Inflammatory macrophage (primary cell): ENCODE data around the gene IKZF5.

Source experiments
- DNase-seq, 2 donors: peaks; one replicate each; pipeline ENCODE4 v3.0.0-alpha.2; 2020 to 2022
- total RNA-seq, 18 experiments: gene quantifications; one replicate each; lab custom pipeline; 2026; ENCODE audit warnings: mixed read lengths in 6 of 18, inconsistent platforms in 2 of 18; lab: John Stamatoyannopoulos, UW

Gene IKZF5, protein sequence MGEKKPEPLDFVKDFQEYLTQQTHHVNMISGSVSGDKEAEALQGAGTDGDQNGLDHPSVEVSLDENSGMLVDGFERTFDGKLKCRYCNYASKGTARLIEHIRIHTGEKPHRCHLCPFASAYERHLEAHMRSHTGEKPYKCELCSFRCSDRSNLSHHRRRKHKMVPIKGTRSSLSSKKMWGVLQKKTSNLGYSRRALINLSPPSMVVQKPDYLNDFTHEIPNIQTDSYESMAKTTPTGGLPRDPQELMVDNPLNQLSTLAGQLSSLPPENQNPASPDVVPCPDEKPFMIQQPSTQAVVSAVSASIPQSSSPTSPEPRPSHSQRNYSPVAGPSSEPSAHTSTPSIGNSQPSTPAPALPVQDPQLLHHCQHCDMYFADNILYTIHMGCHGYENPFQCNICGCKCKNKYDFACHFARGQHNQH
- total RNA-seq: 1.4 to 17.6 (median 7.2) reads per million in 18 experiments

DNA sequence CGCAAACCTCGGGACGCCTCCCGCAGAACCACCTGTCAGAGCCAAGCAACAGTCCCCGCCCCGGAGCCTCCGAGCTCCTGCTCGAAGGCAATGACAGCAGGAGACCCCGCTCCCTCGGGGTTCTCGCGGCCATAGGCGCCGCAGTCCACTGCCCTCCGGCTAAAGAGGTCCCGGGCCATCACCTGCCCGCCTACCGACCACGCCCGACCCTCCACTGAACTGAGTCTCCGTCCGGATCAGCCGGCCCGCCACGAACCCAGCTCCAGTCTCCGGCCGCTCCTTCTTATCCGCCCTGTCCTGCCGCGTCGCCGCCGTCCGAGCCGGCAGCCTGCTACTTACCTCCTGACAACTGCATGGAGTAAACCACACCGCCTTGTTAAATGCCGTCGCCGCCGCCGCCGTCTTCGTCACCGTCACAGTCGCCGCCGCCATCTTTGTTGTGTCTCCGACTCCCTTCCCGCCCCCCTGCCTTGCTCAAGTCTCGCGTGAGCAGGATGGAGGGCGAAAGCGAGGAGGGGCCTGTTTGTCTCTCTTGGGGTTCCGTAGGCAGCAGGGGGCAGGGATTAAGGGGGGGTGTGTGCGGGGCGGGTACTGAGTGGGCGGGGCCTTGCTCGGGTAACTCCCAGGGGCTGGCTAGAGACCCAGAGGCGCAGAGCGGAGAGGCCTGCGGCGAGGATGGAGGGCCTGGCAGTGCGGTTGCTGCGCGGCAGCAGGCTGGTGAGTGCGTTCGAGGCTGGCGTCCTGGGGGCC lies at the start of gene IKZF5, which contains the start of gene ACADSB:
IKZF5 (minus strand) TSS at position 441 of the 750 bp plus-strand sequence. CDS start 10,170 bp downstream, outside the sequence.
ACADSB (plus strand) TSS at position 652 of the 750 bp plus-strand sequence; CDS start at position 676, 24 bp downstream.
- DNase-seq: peak; percentile 97 to 98

- no peak for DNase-seq
These were observed 49.4 kb upstream of the IKZF5 start for GRCh38 chr10:123057968-123058367.

GRCh38 chr10:123045961-123046731 lies 37.6 kb upstream of the IKZF5 start:
- no peak for DNase-seq

DNA sequence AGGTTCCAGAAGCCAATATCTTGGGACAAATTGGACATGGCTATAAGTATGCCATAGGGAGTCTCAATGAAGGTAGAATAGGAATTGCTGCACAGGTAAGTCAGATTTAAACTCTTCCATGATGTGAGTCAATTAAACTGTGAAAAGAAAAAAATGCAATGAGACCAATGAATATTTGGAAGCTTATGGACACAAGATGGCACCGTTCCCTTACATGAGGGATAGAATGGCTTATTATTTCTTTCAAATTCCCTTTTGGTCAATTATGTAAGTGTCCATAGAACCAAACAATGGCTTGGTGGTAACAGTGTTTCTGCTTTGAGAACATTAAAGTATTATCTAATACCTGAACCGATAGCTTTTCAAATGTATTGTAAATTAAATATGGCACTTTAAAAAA lies 35.8 kb upstream of the IKZF5 start:
- peak in 1 of 2 donors; percentile 11 for DNase-seq

- peak; percentile 48 to 56 for DNase-seq
These were observed 34.9 kb upstream of the IKZF5 start for GRCh38 chr10:123043409-123043925.

- no peak for DNase-seq
These were observed 34.3 kb upstream of the IKZF5 start for GRCh38 chr10:123042708-123043408.

GRCh38 chr10:123039632-123039930 lies 31.0 kb upstream of the IKZF5 start:
- no peak for DNase-seq

DNA sequence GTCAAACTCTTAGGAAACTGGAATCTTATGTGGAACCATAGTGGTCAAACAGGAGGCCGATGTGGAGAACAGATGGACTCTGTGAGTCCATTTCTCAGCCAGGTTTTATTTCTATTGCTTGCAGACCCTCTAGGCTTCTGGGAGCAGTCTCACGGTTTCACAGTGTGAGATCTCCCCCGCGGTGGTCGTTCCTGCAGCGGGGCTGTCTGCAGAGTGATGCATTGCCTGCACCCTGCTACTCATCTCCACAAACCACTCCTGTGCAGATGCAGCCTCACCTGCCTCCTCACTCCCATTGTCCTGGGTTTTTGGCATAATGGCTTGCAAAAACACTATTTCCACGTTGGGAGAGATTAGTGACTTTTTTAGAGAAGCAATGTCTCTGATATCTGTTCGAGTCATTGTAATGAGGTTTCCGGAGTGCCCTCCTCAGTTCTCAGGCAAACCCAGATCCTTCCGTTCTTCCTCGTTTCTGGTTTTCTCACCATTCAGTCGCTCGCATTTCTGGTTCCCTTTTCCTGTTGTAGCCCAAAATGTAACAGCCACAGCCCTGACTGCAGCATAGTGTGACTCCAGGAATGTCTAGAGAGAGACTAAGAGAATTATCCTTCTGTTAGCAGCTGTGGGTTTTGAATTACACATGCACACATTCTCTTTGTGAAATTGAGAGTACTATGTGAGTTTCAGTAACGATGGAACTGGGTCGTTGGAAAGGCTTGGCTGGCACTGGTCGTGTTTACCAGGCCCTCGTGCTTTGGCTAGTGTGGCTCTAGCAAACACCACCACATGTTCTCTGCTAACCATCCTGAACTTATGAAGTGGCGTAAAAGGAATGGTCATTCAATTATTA lies 30.4 kb upstream of the IKZF5 start:
- DNase-seq: peak; percentile 9 to 24

GRCh38 chr10:123035467-123036086 lies 27.0 kb upstream of the IKZF5 start:
- DNase-seq: no peak

DNA sequence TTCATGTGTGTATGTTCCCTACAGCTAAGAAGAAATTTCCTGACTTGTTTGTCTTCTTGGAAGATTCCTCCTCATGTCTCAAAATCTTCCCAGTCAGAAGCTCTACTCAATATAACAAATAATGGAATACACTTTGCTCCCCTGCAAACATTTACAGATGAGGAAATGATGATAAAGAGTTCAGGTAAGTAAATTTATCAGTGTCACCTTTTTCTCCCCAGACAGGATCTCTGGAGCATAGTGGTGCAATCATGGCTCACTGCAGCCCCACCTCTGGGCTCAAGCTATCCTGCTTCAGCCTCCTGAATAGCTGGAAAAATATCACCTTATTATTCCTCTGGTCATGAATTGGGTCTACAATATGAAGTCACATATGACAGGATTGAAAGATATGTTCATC lies 25.7 kb upstream of the IKZF5 start:
- DNase-seq: no peak

GRCh38 chr10:123031124-123031523 lies 22.5 kb upstream of the IKZF5 start:
- DNase-seq: no peak

- DNase-seq: no peak
These were observed 19.3 kb upstream of the IKZF5 start for GRCh38 chr10:123027861-123028260.

GRCh38 chr10:123026302-123026701 lies 17.7 kb upstream of the IKZF5 start:
- DNase-seq: no peak

DNA sequence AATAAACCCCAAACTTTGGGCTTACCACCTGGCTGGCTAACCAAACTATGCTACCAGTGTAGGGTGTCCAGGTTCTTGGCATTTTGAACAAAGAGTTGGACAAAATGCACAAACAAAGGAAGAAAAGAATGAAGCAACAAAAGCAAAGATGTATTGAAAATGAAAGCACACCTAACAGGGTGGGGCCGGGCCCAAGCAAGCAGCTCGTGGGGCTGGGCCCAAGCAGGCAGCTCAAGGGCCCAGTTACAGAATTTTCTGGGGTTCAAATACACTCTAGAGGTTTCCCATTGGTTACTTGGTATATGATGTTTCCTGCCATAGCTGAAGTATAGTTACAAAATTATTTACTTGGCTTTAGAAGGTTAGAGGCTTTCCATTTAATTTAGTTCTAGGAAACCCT lies 15.9 kb upstream of the IKZF5 start:
- no peak for DNase-seq

DNA sequence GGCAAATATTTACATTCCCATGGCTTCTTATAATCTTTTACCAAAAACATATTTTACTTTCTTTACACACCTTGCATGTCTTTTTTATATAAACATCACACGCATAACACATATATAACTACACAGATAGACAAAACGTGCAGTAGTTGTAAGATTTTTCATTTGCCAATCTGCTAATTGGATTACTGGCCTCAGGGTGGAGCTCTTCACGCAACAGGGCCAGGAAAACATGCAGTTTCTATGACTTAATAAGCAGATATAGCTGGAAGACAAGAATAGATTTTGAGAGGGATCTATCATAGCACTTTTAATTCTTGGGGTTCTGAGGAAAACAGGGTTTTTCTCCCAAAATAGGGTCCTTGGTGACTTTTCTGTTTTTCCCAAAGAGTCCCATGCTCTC lies 12.9 kb upstream of the IKZF5 start:
- no peak for DNase-seq

DNA sequence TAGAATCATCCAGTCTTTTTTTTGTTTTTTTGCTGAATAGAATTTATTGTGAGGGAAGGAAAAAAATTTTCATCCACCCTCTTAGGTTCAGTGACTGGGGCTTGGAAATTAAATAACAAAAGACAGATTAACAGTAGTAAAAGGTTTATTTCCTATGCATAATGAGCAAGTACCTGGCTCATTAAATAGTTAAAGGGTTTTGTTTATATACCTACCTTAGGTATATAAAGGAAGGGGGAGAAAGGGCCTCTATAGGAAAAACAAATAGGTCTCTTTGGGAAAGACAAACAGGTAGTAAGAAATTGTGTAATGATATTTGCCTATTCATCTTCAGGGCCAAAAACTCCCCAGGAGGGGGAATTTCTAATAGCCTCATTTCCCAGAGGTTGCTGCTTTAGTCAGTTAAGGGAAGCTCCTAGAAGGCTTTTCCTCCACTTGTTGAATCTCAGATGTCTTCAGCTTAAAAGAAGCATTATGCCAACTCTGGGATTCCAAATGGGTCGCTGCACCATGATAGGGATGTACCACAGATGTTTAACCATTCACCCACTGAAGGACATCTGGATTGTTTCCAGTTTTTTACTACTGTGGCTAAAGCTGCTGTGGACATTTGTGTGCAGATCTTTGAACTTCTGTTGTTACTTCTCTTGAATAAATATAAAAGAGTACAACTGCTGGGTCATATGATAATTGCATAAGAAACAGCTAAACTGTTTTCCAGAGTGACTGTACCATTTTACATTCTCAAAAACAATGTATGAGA lies 11.5 kb upstream of the IKZF5 start:
- no peak for DNase-seq

- no peak for DNase-seq
These were observed 10.7 kb upstream of the IKZF5 start for GRCh38 chr10:123019264-123019663.

DNA sequence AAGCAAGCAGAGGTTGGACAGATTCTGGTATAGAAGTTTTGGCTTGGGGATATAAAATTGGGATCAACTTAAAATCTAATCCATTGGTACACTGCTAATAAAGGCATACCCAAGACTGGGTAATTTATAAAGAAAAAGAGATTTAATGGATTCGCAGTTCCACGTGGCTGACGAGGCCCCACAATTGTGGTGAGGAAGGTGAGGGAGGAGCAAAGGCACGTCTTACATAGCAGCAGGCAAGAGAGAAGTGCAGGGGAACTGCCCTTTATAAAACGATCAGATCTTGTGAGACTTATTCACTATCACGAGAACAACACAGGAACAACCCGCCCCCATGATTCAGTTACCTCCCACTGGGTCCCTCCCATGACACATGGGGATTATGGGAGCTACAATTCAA lies 9.9 kb upstream of the IKZF5 start:
- DNase-seq: no peak

DNA sequence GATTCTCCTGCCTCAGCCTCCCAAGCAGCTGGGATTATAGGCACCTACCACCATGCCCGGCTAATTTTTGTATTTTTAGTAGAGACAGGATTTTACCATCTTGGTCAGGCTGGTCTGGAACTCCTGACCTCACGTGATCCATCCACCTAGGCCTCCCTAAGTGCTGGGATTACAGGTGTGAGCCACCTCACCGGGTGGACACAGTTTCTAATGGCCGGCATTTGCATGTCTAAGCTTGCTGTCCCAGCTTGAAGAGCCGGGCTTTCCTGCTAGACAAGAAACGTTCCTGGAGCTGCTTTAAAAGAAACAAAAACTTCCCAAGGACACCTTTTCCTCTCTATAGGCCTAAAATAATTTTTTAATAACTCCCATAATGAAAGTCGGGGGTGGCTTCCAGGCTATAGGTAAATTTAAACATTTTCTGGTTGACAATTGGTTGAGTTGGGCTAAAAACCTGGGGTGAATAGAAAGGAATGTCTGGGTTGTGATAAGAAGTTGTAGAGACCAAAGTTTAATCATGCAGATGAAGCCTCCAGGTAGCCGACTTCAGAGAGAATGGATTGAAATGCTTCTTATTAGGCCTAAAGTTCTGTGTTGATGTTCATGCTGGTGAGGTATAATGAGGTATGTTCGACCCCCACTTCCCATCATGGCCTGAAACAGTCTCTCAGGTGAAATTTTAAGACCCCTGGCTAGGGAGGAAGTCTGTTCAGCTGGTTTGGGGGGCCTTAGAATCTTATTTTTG lies 9.0 kb upstream of the IKZF5 start:
- DNase-seq: no peak
